ENCODE results near the gene TRIO. TPM values are rescaled to one million over a fixed set of nuclear protein-coding genes. Genes with fewer than 3 reads are reported as not detected.

TRIO gene
- total and polyA plus RNA-seq, 2 of the 8 experiments (the other 6 are each of a cell fraction or from before 2014, with no cell fraction given): 35.1 to 69.1 TPM

- no peak for TF ChIP-seq CHD7 (IDR thresholded peaks at IDR 0.05; ENCODE audit: insufficient replicate concordance, low read length)
- no peak for TF ChIP-seq SP1 (IDR thresholded peaks at IDR 0.05; ENCODE audit: low read depth, low read length)
- TF ChIP-seq SIN3A (conservative IDR thresholded peaks at IDR 0.05 in 1 of 2, IDR thresholded peaks at IDR 0.05 in 1 of 2; ENCODE audit: low read depth in 1 of 2, low read length in 2 of 2): no peak
- TF ChIP-seq E2F6 (IDR thresholded peaks at IDR 0.05): no peak
- TF ChIP-seq GABPA (IDR thresholded peaks at IDR 0.05; ENCODE audit: borderline replicate concordance, insufficient read depth, low read length): no peak
- TF ChIP-seq EP300 (IDR thresholded peaks at IDR 0.05; ENCODE audit: borderline replicate concordance in 1 of 2, low read depth in 2 of 2, low read length in 2 of 2): no peak
- TF ChIP-seq SP4 (IDR thresholded peaks at IDR 0.05; ENCODE audit: low read length): no peak
These were observed 56.8 kb downstream of the TRIO start (continued) for GRCh38 chr5:14199902-14200301.
